ENCODE data around the gene IGSF9B. TPM values are rescaled to one million over a fixed set of nuclear protein-coding genes. Genes with fewer than 3 reads are reported as not detected.

Gene IGSF9B
- total RNA-seq, 1 donor from 2014 or later, result 3.0 TPM

DNA sequence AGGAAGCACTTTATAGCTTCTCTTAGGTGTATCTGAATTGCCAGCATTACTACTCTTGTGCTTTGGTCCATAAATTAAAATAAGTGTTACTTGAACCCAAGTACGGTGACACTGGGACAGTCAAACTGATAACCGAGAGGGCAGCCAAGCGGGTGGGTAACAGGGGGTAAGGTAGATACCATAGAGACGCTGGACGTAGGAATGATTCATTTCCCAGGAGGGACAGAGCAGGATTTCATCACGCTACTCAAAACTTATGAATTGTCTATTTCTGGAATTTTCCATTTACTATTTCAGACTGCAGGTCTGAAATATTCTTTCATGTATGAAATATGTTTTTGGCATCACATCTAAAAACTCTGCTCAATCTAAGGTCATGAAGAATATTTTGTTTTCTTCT is 96.6 kb downstream of the IGSF9B start:
- no peak for DNase-seq (ENCODE audit: low spot score)

Other genes with a start within 250 kb of the IGSF9B start
- not detected for gene SPATA19, start 111.5 kb downstream of the IGSF9B start, total RNA-seq
- 18.9 TPM for gene JAM3, start 112.1 kb upstream of the IGSF9B start, total RNA-seq

Data from mesenteric fat pad (tissue), 1 donor.